NT2/D1 (cell line): ENCODE measurements around the gene FITM1.

Experiments used
- SUZ12 ChIP-seq: IDR thresholded peaks from 2 replicates; pipeline ENCODE4 v1.6.1; 2011; ENCODE audit not compliant: insufficient read length, insufficient read depth; ENCODE audit errors: extremely low read depth
- YY1 ChIP-seq: IDR thresholded peaks from 2 replicates; pipeline ENCODE4 v1.6.1; 2011; ENCODE audit not compliant: insufficient read length, insufficient read depth
- ZNF274 ChIP-seq: IDR thresholded peaks from 2 replicates; pipeline ENCODE4 v1.6.1; 2011; ENCODE audit warnings: mild to moderate bottlenecking, low read depth, low read length

- TF ChIP-seq ZNF274 (no peak), YY1 (no peak), SUZ12 (no peak)
These were observed 5.6 kb downstream of the FITM1 start, which contains the start of gene PSME1 for GRCh38 chr14:24135834-24136683.
